IPS-18c (cell line): ENCODE data around the gene FAXC.

Experiments
- H3K4me3 ChIP-seq: 2 replicates; pipeline ENCODE4 v1.7.0; 2013; ENCODE audit warnings: low read depth, mild to moderate bottlenecking, low read length, moderate library complexity; ENCODE audit not compliant: insufficient read depth
- H3K9me3 ChIP-seq: one replicate; pipeline ENCODE4 v1.6.1; 2013; ENCODE audit warnings: mild to moderate bottlenecking, low read length, moderate library complexity; ENCODE audit not compliant: control insufficient read depth, insufficient read depth

The FAXC gene

DNA sequence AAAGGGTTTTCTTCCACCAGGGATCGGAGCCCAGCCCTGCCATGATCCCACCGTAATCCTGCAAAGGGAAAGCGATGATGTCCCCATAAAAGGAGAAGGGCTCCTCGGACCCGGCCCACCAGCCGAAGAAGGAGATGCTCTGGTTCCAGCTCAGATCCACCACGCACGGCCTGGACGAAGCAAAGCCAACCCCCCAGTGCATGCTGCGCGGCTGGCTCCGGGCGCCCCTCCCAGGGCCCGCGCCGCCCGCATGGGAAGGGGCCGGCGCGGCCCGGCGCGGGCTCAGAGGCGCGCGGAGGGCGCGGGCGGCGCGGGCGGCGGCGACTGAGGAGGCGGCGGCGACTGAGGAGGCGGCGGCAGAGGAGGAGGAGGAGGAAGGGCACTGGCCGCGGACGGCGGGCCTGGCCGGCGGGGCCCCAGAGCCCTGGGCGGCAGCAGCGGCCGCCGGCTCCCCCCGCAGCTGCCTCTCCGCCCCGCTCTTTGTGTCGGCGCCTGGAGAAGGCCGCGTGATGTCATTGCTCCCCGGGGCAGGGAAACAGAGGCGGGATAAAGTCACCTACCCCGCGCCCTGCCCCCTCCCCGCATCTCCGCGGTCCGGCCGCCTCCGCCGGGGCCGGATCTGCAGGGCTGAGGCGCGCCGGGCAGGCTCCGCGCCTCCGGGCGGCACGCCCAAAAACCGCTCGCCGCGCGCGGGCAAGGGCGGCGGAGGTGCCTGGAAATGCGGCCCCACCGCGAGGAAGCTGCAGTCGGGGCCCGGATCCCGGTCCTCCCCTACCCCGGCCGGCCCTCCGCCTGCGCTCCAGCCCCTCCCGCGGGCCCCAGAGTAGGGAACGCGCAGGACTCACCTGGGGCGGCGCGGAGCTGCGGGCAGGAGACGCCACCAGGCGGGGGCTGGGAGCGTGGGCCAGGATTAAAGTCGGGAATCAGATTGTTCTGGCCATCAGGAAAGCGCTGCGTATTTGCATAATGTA lies at the start of gene FAXC:
FAXC (minus strand) TSS at position 504 of the 971 bp plus-strand sequence; CDS start at position 202, 302 bp downstream.
- H3K4me3 ChIP-seq, result peak within 1 kb of the TSS; percentile 80

DNA sequence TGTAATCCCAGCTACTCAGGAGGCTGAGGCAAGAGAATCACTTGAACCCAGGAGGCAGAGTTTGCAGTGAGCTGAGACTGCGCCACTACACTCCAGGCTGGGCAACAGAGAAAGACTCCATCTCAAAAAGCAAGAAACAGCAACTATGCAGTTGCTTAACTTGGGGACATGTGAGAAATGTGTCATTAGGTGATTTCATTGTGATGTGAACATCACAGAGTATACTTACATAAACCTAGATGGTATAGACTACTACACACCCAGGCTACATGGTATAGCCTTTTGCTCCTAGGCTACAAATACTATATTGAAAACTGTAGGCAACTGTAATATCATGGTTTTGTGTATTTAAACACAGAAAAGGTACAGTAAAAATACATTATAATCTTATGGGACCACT lies 47.8 kb upstream of the FAXC start:
- H3K4me3 ChIP-seq, result no peak overlapping the region
- H3K9me3 ChIP-seq, result no peaks in the 10 kb centered on the region

More for the DNA sequence above, at the start of gene FAXC:
- H3K9me3 ChIP-seq, result no peaks in the 10 kb centered on the region

DNA sequence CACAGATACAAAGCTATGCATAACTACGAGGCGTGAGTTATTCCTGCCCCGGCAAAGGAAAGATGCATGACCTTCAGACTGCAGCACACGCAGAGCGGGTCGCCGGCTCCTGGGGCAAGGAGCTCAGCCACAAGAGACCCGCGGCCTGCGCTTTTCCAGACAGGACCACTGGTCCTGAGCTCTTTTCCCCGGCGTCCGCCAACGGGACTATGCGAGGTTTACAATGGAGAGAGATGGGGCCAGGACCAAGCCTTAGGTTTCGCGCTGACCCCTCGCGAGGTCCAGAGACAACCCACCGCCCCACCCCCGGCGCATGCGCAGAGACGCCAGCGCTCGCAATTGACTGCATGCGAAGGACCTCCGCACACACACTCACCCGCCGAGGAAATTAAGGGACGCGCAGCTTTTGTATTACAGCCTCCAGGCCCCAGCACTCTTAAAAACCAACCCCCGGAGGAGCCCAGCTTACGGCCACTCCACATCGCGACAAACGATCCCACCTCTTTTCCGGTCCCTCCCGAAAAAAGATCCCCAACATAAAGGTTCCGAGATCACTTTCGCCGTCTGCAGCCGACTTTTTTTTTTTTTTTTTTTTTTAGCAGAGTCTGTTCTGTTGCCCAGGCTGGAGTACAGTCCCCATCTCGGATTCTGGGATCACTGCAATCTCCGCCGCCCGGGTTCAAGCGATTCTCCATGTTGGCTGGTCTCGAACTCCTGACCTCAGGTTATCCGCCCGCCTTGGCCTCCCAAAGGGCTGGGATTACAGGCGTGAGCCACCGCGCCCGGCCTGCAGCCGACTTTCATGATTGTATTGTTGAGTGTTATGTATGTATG lies 44.4 kb upstream of the FAXC start, which contains the start of gene COQ3:
COQ3 (minus strand) TSS at position 498 of the 834 bp plus-strand sequence; CDS start at position 482, 16 bp downstream.
- no peaks in the 10 kb centered on the region for H3K9me3 ChIP-seq

GRCh38 chr6:99393366-99393697 lies 43.9 kb upstream of the FAXC start:
- Histone ChIP-seq H3K4me3 (peak overlapping the region; percentile 90), H3K9me3 (no peaks in the 10 kb centered on the region)

More for the DNA sequence above, 44.4 kb upstream of the FAXC start, which contains the start of gene COQ3:
- peak within 1 kb of the TSS; percentile 90 for H3K4me3 ChIP-seq

- Histone ChIP-seq H3K9me3 (no peaks in the 10 kb centered on the region), H3K4me3 (no peak overlapping the region)
Measured at GRCh38 chr6:99390896-99391295, 41.4 kb upstream of the FAXC start.

DNA sequence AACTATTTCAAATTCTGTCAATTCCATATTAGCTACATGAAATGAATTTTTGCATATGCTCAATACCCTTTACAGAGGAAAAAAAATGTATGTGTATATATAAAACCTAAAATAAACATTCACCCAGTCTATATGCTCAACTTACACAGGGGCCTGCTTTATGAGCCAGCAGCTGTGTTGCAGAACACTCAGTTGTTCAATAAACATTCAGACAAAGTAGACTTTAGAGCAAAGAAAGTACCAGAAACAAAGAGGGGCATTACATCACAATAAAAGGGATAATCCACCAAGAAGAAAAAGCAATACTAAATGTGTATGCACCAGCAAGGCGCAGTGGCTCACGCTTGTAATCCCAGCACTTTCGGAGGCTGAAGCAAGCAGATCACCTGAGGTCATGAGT lies 35.0 kb upstream of the FAXC start:
- Histone ChIP-seq H3K9me3 (no peaks in the 10 kb centered on the region), H3K4me3 (no peak overlapping the region)

- no peak overlapping the region for H3K4me3 ChIP-seq
- no peaks in the 10 kb centered on the region for H3K9me3 ChIP-seq
Measured at GRCh38 chr6:99378636-99379035, 29.2 kb upstream of the FAXC start.

DNA sequence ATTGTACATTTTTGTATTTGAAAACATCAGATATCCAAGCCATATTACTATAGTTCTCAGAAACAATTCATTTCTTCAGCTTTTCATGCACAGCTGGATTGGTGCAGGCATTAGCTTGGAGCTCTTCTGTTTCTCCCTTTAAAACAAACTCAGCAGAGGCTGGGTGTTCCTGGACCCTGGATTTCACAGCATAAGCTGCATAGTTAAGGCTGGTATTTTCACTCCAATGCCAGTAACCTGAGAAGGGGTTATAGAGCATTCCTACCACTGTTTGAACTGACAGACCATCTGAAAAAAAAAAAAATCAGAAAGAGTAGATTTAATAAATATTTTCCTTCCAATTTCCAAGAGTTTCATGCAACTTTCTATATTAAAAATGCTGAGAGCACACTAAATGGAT lies 20.1 kb upstream of the FAXC start:
- H3K4me3 ChIP-seq, result no peak overlapping the region
- H3K9me3 ChIP-seq, result no peaks in the 10 kb centered on the region

- H3K9me3 ChIP-seq, result no peaks in the 10 kb centered on the region
- H3K4me3 ChIP-seq, result no peak overlapping the region
Measured at GRCh38 chr6:99366852-99367251, 17.4 kb upstream of the FAXC start.

DNA sequence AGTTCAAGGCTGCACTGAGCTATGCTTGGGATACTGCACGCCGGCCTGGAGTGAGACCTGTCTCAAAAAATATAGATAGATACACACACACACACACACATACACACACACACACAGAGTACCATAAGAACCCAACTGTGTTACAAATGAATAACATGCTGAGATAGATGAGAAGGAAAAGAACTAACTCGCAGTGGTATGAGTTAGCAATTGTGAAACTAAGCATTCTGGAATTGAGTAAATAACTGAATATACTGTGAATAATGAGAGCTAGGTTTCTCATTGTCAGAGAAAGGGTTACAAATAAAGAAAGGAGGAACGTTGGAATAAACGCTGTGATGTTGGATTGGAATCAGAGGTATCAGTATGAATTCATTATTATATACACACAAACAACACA lies 14.6 kb upstream of the FAXC start:
- no peaks in the 10 kb centered on the region for H3K9me3 ChIP-seq
- no peak overlapping the region for H3K4me3 ChIP-seq

- Histone ChIP-seq H3K4me3 (no peak overlapping the region), H3K9me3 (no peaks in the 10 kb centered on the region)
Measured at GRCh38 chr6:99362678-99363268, 13.3 kb upstream of the FAXC start.

DNA sequence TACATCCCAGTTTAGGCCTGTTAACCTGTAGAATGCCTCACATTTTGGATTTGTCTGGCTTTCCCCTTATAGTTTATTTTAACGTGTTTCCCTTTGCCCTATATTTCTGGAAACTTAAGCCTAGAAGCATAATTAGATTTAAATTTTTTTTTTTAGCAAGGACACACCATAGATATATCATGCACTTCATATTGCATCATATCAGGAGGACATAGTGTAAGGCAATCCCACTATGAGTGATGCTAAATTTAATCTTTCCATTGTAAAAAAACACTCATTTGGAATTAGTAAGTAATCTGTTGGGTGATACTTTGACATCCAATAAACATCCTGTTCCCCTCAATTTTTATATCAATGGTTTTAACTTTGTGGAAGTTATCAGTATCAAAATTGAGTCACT lies 10.3 kb upstream of the FAXC start:
- H3K9me3 ChIP-seq, result no peaks in the 10 kb centered on the region

DNA sequence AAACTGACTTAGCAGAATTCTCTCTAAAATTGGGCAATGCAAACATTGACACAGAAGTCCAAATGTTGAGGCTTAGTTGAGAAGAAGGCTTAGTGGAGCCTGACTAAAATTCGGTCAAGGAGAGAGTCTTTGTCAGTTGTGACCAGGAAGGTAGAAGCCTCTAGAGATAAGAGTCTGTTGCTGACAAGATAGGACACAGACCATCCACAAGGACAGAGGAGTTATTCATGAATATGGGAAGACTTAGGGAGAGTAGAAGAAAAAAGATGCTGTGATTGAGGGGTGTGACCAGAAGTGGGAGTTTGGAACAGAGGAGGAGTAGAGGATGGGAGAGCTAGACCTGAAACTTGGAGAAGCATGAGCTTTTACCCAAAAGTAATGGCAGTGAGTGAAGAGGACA lies 7.2 kb upstream of the FAXC start:
- Histone ChIP-seq H3K9me3 (no peaks in the 10 kb centered on the region), H3K4me3 (no peak overlapping the region)

More for the DNA sequence above, 10.3 kb upstream of the FAXC start:
- H3K4me3 ChIP-seq, result no peak overlapping the region

DNA sequence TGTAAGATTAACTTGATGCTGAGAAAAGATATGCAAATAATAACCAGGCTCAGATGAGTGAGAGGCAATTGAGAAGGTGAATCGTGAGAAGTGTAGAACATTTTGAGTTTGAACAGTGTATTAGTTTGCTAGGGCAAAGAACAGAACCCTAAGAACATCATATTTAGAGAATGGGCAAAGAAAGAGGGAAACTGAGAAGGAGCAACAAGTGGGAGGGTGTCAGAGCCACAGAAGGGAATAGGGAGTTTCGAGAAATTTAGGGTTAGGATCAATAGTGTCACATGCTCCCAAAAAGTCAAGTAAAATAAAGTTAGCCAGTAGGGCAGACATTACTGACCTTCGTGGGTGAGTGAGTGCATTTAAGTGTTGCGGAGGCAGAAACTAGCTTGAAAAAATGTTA lies 5.5 kb upstream of the FAXC start:
- H3K4me3 ChIP-seq, result no peak overlapping the region
- H3K9me3 ChIP-seq, result no peaks in the 10 kb centered on the region

- no peaks in the 10 kb centered on the region for H3K9me3 ChIP-seq
- no peak overlapping the region for H3K4me3 ChIP-seq
Measured at GRCh38 chr6:99353126-99353525, 3.7 kb upstream of the FAXC start.

GRCh38 chr6:99350573-99350972 lies 1.1 kb upstream of the FAXC start:
- peak overlapping the region; percentile 80 for H3K4me3 ChIP-seq
- H3K9me3 ChIP-seq, result no peaks in the 10 kb centered on the region
